Stimulated activated naive CD8-positive, alpha-beta T cell treated with anti-CD3 and anti-CD28 coated beads, Interleukin-15, Interleukin-2, amounts not matched to agents 100 ng/mL and 50 ng/mL, for 24 hours (primary cell): ENCODE data around the gene OXLD1.
"Not testable (repeated sequence)": the region's sequence is repeated elsewhere in the genome, so short reads cannot be mapped to it uniquely, and the experiment has no call there.

Experiments
- H3K27ac Mint-ChIP-seq: one replicate; pipeline ENCODE4 v1.8.0; 2021; ENCODE audit warnings: mild to moderate bottlenecking, mixed read lengths
- H3K27me3 Mint-ChIP-seq: one replicate; pipeline ENCODE4 v1.8.0; 2021; ENCODE audit warnings: mixed read lengths
- H3K36me3 Mint-ChIP-seq: one replicate; pipeline ENCODE4 v1.8.0; 2021; ENCODE audit warnings: low read depth, mixed read lengths
- H3K4me1 Mint-ChIP-seq: one replicate; pipeline ENCODE4 v1.8.0; 2021; ENCODE audit warnings: low read depth, mixed read lengths
- H3K4me3 Mint-ChIP-seq: one replicate; pipeline ENCODE4 v1.8.0; 2021; ENCODE audit warnings: mild to moderate bottlenecking, mixed read lengths
- H3K9me3 Mint-ChIP-seq: one replicate; pipeline ENCODE4 v1.8.0; 2021; ENCODE audit warnings: mixed read lengths

The OXLD1 gene

DNA sequence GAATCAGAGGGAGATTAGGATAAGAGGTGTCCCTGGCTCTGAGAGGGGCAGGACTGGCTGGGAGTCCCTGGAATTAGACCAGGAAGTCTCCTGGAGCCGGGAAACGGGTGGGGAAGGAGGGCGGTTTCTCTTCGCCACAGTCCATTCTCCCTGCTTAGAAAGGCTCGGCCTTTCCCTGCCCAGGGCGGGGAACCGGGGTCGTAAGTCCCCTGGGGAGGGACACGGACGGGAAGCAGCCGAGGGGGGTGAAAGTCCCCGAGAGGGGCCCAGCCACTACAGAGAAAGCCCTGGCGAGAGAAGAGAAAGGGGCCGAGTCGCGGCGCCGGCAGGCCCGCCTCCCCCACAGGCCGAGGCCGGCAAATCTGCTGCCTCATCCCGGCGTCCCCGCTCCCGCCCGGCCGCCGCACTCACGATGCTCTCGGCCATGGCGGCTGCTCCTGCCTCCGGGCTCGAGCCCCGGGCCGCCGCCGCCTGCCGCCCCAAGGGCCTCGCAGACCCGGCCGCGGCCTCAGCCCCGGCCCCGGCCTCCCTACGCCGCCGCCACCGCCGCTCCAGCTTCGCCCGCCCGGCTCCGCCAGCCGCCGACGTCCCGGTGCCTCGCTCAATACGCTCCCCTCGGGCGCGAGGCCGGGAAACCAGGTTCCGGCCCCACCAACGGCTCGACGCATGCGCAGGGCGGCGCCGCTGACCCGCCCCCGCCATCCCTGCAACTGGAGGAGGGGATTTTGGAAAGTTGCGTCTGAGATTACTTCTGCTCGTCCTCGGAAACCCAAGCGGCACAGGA is 29.7 kb downstream of the OXLD1 start, which contains the start of the genes NPLOC4 and TSPAN10:
Gene NPLOC4, minus strand, starts transcription at position 608 of the 784 bp plus-strand sequence. Its CDS starts 182 bp downstream, at position 426.
Gene TSPAN10, plus strand, starts transcription at position 692 of the 784 bp plus-strand sequence. CDS start 5,217 bp downstream, outside the sequence.
- peak within 1 kb of the TSS; percentile 94 for H3K27ac Mint-ChIP-seq
- H3K36me3 Mint-ChIP-seq, result peaks cover 5% of the 10 kb centered on the region
- no peaks in the 10 kb centered on the region for H3K9me3 Mint-ChIP-seq
- no peaks in the 10 kb centered on the region for H3K27me3 Mint-ChIP-seq
- H3K4me1 Mint-ChIP-seq, result peaks cover 24% of the 10 kb centered on the region
- H3K4me3 Mint-ChIP-seq, result peak within 1 kb of the TSS; percentile 94

DNA sequence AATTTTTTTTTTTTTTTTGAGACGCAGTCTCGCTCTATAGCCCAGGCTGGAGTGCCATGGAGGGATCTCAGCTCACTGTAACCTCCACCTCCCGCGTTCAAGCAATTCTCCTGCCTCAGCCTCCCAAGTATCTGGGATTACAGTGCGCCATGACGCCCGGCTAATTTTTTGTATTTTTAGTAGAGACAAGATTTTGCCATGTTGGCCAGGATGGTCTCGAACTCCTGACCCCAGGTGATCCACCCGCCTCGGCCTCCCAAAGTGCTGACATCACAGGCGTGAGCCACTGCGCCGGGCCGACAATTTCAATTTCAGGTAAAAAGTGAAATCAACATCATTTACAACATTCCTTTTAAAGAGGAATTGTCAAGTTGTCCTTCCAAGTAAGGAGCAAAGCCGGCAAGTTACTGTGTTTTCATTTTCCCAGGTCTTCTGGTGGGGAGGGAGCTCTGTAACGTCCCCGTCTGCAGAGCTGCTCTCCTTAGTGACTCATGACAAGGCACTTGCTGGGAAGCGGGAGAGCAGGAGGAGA is 30.4 kb downstream of the OXLD1 start:
- peak overlapping the region; percentile 94 for H3K4me3 Mint-ChIP-seq
- H3K27me3 Mint-ChIP-seq, result no peaks in the 10 kb centered on the region
- peaks cover 24% of the 10 kb centered on the region for H3K4me1 Mint-ChIP-seq
- no peaks in the 10 kb centered on the region for H3K9me3 Mint-ChIP-seq
- peak overlapping the region; percentile 94 for H3K27ac Mint-ChIP-seq
- peaks cover 10% of the 10 kb centered on the region for H3K36me3 Mint-ChIP-seq

- peaks cover 10% of the 10 kb centered on the region for H3K36me3 Mint-ChIP-seq
- peaks cover 24% of the 10 kb centered on the region for H3K4me1 Mint-ChIP-seq
These were observed 31.0 kb downstream of the OXLD1 start for GRCh38 chr17:81635431-81635830.

GRCh38 chr17:81631482-81631881 is 34.9 kb downstream of the OXLD1 start:
- H3K27me3 Mint-ChIP-seq, result no peaks in the 10 kb centered on the region
- no peaks in the 10 kb centered on the region for H3K9me3 Mint-ChIP-seq
- H3K4me3 Mint-ChIP-seq, result no peak overlapping the region
- peaks cover 20% of the 10 kb centered on the region for H3K4me1 Mint-ChIP-seq
- H3K36me3 Mint-ChIP-seq, result peaks cover 40% of the 10 kb centered on the region
- H3K27ac Mint-ChIP-seq, result no peak overlapping the region

More at GRCh38 chr17:81635431-81635830, 31.0 kb downstream of the OXLD1 start:
- H3K9me3 Mint-ChIP-seq, result no peaks in the 10 kb centered on the region
- H3K4me3 Mint-ChIP-seq, result peak overlapping the region; percentile 94
- H3K27ac Mint-ChIP-seq, result peak overlapping the region; percentile 94
- no peaks in the 10 kb centered on the region for H3K27me3 Mint-ChIP-seq

- Mint-ChIP-seq H3K27me3 (no peaks in the 10 kb centered on the region), H3K4me1 (peaks cover 9% of the 10 kb centered on the region), H3K9me3 (no peaks in the 10 kb centered on the region), H3K27ac (no peak overlapping the region), H3K36me3 (peaks cover 50% of the 10 kb centered on the region), H3K4me3 (no peak overlapping the region)
These were observed 36.1 kb downstream of the OXLD1 start for GRCh38 chr17:81630274-81630673.

DNA sequence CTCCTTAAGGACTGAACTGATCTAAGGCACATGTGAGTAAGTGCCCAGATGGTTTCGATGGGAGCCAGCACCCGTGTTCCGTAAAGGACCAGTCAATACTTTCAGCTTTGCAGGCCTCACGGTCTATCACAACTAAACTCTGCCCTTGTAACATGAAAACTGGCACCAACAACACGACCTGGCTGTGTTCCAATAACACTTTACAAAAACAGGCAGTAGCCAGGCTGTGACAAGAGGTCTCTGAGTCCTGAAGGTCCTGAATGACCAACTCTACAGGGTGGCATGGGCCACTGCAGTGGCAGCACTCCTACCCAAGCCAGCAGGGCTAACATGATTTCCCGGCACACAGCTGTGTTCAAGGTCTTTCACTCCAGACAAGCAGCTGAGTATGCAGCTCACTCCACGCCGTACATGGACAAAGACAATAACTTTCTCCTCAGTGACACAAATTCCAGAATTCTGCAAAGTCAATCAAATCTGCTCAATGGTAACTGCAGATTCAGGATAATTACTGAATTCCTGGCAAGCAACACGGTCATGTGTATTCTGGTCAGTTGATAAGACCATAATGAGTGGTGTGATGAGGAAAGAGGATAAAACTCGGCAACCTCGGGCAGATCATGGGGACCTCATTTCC is 44.8 kb downstream of the OXLD1 start:
- Mint-ChIP-seq H3K4me1 (peaks cover 4% of the 10 kb centered on the region), H3K27ac (no peak overlapping the region), H3K9me3 (no peaks in the 10 kb centered on the region), H3K36me3 (peaks cover 63% of the 10 kb centered on the region), H3K27me3 (no peaks in the 10 kb centered on the region), H3K4me3 (no peak overlapping the region)

DNA sequence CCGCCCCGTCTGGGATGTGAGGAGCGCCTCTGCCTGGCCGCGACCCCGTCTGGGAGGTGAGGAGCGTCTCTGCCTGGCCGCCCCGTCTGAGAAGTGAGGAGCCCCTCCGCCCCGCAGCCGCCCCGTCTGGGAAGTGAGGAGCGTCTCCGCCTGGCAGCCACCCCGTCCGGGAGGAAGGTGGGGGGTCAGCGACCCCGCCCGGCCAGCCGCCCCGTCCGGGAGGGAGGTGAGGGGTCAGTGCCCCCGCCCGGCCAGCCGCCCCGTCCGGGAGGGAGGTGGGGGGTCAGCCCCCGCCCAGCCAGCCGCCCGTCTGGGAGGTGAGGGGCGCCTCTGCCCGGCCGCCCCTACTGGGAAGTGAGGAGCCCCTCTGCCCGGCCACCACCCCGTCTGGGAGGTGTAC is 48.1 kb downstream of the OXLD1 start:
- Mint-ChIP-seq H3K36me3 (peaks cover 54% of the 10 kb centered on the region), H3K4me1 (peaks cover 31% of the 10 kb centered on the region)
- H3K9me3 Mint-ChIP-seq, H3K4me3 Mint-ChIP-seq, H3K27me3 Mint-ChIP-seq, H3K27ac Mint-ChIP-seq: not testable (repeated sequence)

DNA sequence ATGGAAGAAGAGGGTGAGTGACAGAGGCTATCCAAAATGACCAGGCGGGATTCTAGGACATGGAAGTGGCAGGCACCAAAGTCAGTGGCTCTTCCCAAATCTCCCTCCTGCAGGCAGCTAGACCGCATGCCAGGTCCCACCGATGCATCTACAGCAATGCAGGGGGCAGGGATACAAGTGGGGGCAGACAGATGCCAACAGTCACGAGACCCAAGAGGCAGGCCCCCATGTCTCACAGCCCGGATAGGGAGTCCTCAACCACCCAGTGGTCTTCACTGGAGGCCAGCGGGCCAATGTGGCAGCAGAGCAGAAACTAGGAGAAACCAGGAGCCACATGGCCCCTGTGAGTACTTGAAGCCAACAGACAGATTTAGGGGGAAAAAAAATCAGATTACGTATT is 49.5 kb downstream of the OXLD1 start:
- no peak overlapping the region for H3K4me3 Mint-ChIP-seq
- H3K27ac Mint-ChIP-seq, result no peak overlapping the region
- peaks cover 33% of the 10 kb centered on the region for H3K4me1 Mint-ChIP-seq
- H3K27me3 Mint-ChIP-seq, result no peaks in the 10 kb centered on the region
- H3K36me3 Mint-ChIP-seq, result peaks cover 64% of the 10 kb centered on the region
- no peaks in the 10 kb centered on the region for H3K9me3 Mint-ChIP-seq

GRCh38 chr17:81615401-81615930 is 50.9 kb downstream of the OXLD1 start:
- H3K27me3 Mint-ChIP-seq, result no peaks in the 10 kb centered on the region
- peaks cover 33% of the 10 kb centered on the region for H3K4me1 Mint-ChIP-seq
- H3K36me3 Mint-ChIP-seq, result peaks cover 51% of the 10 kb centered on the region
- no peak overlapping the region for H3K4me3 Mint-ChIP-seq
- H3K27ac Mint-ChIP-seq, result peak overlapping the region; percentile 94
- no peaks in the 10 kb centered on the region for H3K9me3 Mint-ChIP-seq
